Stimulated activated CD8-positive, alpha-beta memory T cell treated with anti-CD3 and anti-CD28 coated beads, Interleukin-7, amount 100 ng/mL, for 1 hour (primary cell): ENCODE measurements around the gene RORC.
"Not testable (repeated sequence)": the region's sequence is repeated elsewhere in the genome, so short reads cannot be mapped to it uniquely, and the experiment has no call there.

Experiments used
- DNase-seq, 2 donors: peaks; one replicate each; pipeline ENCODE4 v3.0.0-alpha.2; 2020; ENCODE audit warnings: low read depth in 2 of 2

RORC gene

GRCh38 chr1:151831605-151832004 is at the start of gene RORC:
RORC (minus strand) TSS chr1:151831802; CDS start chr1:151831764, 38 bp downstream.
- no peak for DNase-seq

- DNase-seq, result no peak
Observed at GRCh38 chr1:151875419-151876097, 44.0 kb upstream of the RORC start.

- not testable (repeated sequence) for DNase-seq
Observed at GRCh38 chr1:151872776-151873175, 41.2 kb upstream of the RORC start.

- no peak for DNase-seq
Observed at GRCh38 chr1:151871284-151872030, 39.9 kb upstream of the RORC start.

- DNase-seq, result no peak
Observed at GRCh38 chr1:151868486-151868885, 36.9 kb upstream of the RORC start.

GRCh38 chr1:151867765-151868411 is 36.3 kb upstream of the RORC start:
- DNase-seq, result no peak

- no peak for DNase-seq
Observed at GRCh38 chr1:151867321-151867720, 35.7 kb upstream of the RORC start.

- DNase-seq, result no peak
Observed at GRCh38 chr1:151864411-151864810, 32.8 kb upstream of the RORC start.

GRCh38 chr1:151862604-151863003 is 31.0 kb upstream of the RORC start:
- no peak for DNase-seq

GRCh38 chr1:151860504-151861187 is 29.0 kb upstream of the RORC start:
- DNase-seq, result no peak

GRCh38 chr1:151859891-151860293 is 28.3 kb upstream of the RORC start:
- DNase-seq, result no peak

- no peak for DNase-seq
Observed at GRCh38 chr1:151858886-151859665, 27.5 kb upstream of the RORC start.

- no peak for DNase-seq
Observed at GRCh38 chr1:151858030-151858746, 26.6 kb upstream of the RORC start.

- DNase-seq, result no peak
Observed at GRCh38 chr1:151855933-151856332, 24.3 kb upstream of the RORC start.

- not testable (repeated sequence) for DNase-seq
Observed at GRCh38 chr1:151855516-151855915, 23.9 kb upstream of the RORC start.

- DNase-seq, result no peak
Observed at GRCh38 chr1:151854658-151855057, 23.1 kb upstream of the RORC start.

- no peak for DNase-seq
Observed at GRCh38 chr1:151853411-151853943, 21.9 kb upstream of the RORC start, which contains the start of gene THEM5. THEM5 (minus strand) TSS chr1:151853712; CDS start chr1:151853565, 147 bp downstream.

- no peak for DNase-seq
Observed at GRCh38 chr1:151852733-151853132, 21.1 kb upstream of the RORC start.

- DNase-seq, result no peak
Observed at GRCh38 chr1:151851886-151852285, 20.3 kb upstream of the RORC start.

GRCh38 chr1:151849871-151850270 is 18.3 kb upstream of the RORC start:
- no peak for DNase-seq
